Endothelial cell of umbilical vein (primary cell): ENCODE data around the gene SEZ6.

ENCODE experiments used
- CTCF ChIP-seq, 2 donors: IDR thresholded peaks; 1 replicate in 1 of 2; 2 replicates in 1 of 2; pipeline ENCODE4 v1.5.1; 2011; ENCODE audit warnings: low read length in 2 of 2, mild to moderate bottlenecking in 2 of 2, moderate library complexity in 2 of 2, control low read depth in 1 of 2, inconsistent platforms in 1 of 2, low read depth in 1 of 2; ENCODE audit not compliant: insufficient read depth in 1 of 2; ENCODE audit errors: extremely low read depth in 1 of 2
- EZH2 ChIP-seq: IDR thresholded peaks from 2 replicates; pipeline ENCODE4 v1.6.1; 2012; ENCODE audit warnings: borderline replicate concordance, low read depth, mild to moderate bottlenecking, moderate library complexity, low read length, inconsistent platforms; ENCODE audit not compliant: severe bottlenecking
- GATA2 ChIP-seq: IDR thresholded peaks from 2 replicates; pipeline ENCODE4 v1.7.0; 2011; ENCODE audit warnings: low read depth, mild to moderate bottlenecking, moderate library complexity, mixed read lengths, low read length; ENCODE audit not compliant: insufficient read length, insufficient read depth
- JUN ChIP-seq: IDR thresholded peaks from 2 replicates; pipeline ENCODE4 v1.6.1; 2011; ENCODE audit warnings: borderline replicate concordance, low read depth; ENCODE audit not compliant: insufficient read length, insufficient read depth
- POLR2A ChIP-seq: IDR thresholded peaks from 2 replicates; pipeline ENCODE4 v1.6.1; 2012; ENCODE audit warnings: low read depth, mild to moderate bottlenecking, control low read depth, low read length
- POLR2AphosphoS5 ChIP-seq: IDR thresholded peaks from 2 replicates; pipeline ENCODE4 v1.6.1; 2012; ENCODE audit warnings: low read depth, mild to moderate bottlenecking, control low read depth, low read length, moderate library complexity; ENCODE audit not compliant: insufficient read depth

- TF ChIP-seq CTCF (IDR thresholded peaks at IDR 0.05; ENCODE audit: extremely low read depth in 1 of 2, insufficient read depth in 1 of 2, low read depth in 1 of 2, low read length in 2 of 2) (no peak), JUN (no peak), POLR2AphosphoS5 (no peak), GATA2 (no peak), POLR2A (no peak), EZH2 (no peak)
These were observed 15.4 kb upstream of the SEZ6 start for GRCh38 chr17:29021226-29021625.
